ENCODE data around the gene NFIX. TPM values are rescaled to one million over a fixed set of nuclear protein-coding genes. Genes with fewer than 3 reads are reported as not detected.

The NFIX gene
- total RNA-seq, 2 donors from 2014 or later, result 70.9 to 73.8 TPM

- intact Hi-C loops (cut with DNase I), result no loop called here
- Histone ChIP-seq H3K36me3 (no peaks in the 10 kb centered on the region), H3K9ac (ENCODE audit: low read depth in 2 of 2, low read length in 2 of 2) (no peak overlapping the region), H3K27me3 (no peaks in the 10 kb centered on the region), H3K4me1 (peaks cover 22% of the 10 kb centered on the region), H3K9me3 (no peaks in the 10 kb centered on the region), H3K27ac (no peak overlapping the region), H3K4me3 (no peak overlapping the region)
- DNase-seq, result no peak
- no peak for TF ChIP-seq CTCF (IDR thresholded peaks at IDR 0.05)
These were observed 63.8 kb downstream of the NFIX start for GRCh38 chr19:13058951-13059660.

GRCh38 chr19:13060233-13060963 is 65.1 kb downstream of the NFIX start:
- Histone ChIP-seq H3K27ac (peak overlapping the region; percentile 42), H3K4me3 (peak overlapping the region; percentile 47), H3K36me3 (no peaks in the 10 kb centered on the region), H3K9me3 (no peaks in the 10 kb centered on the region), H3K27me3 (no peaks in the 10 kb centered on the region), H3K4me1 (peaks cover 22% of the 10 kb centered on the region), H3K9ac (ENCODE audit: low read depth in 2 of 2, low read length in 2 of 2) (peak overlapping the region; percentile 14 to 48)
- TF ChIP-seq CTCF (IDR thresholded peaks at IDR 0.05), result no peak
- DNase-seq, result peak; percentile 55
- intact Hi-C loops (cut with DNase I), result loop anchor here (2.0 kb wide), 1 partner anchor 78 kb away; no protein-coding TSS in a partner anchor

- H3K4me1 ChIP-seq, result peaks cover 17% of the 10 kb centered on the region
- H3K4me3 ChIP-seq, result peak overlapping the region; percentile 47
- peak overlapping the region; percentile 68 to 77 for H3K9ac ChIP-seq (ENCODE audit: low read depth in 2 of 2, low read length in 2 of 2)
- peak overlapping the region; percentile 42 for H3K27ac ChIP-seq
- H3K36me3 ChIP-seq, result no peaks in the 10 kb centered on the region
- DNase-seq, result peak; percentile 92
- TF ChIP-seq CTCF (IDR thresholded peaks at IDR 0.05), result peak; percentile 98
- no peaks in the 10 kb centered on the region for H3K27me3 ChIP-seq
- intact Hi-C loops (cut with DNase I), result loop anchor here (2.0 kb wide), 1 partner anchor 78 kb away; no protein-coding TSS in a partner anchor
- no peaks in the 10 kb centered on the region for H3K9me3 ChIP-seq
These were observed 66.0 kb downstream of the NFIX start for GRCh38 chr19:13060964-13061927.

GRCh38 chr19:13062317-13062716 is 67.0 kb downstream of the NFIX start:
- intact Hi-C loops (cut with DNase I), result no loop called here
- Histone ChIP-seq H3K9ac (ENCODE audit: low read depth in 2 of 2, low read length in 2 of 2) (no peak overlapping the region), H3K9me3 (no peaks in the 10 kb centered on the region), H3K36me3 (no peaks in the 10 kb centered on the region), H3K4me3 (no peak overlapping the region), H3K27me3 (no peaks in the 10 kb centered on the region), H3K27ac (no peak overlapping the region), H3K4me1 (peaks cover 10% of the 10 kb centered on the region)
- no peak for TF ChIP-seq CTCF (IDR thresholded peaks at IDR 0.05)
- DNase-seq, result no peak

Data from colonic mucosa (tissue), 4 donors.